ENCODE data around the gene TMEM256. TPM values are rescaled to one million over a fixed set of nuclear protein-coding genes. Genes with fewer than 3 reads are reported as not detected.

The TMEM256 gene
- total RNA-seq: 144 and 158 TPM in 2 replicates

DNA sequence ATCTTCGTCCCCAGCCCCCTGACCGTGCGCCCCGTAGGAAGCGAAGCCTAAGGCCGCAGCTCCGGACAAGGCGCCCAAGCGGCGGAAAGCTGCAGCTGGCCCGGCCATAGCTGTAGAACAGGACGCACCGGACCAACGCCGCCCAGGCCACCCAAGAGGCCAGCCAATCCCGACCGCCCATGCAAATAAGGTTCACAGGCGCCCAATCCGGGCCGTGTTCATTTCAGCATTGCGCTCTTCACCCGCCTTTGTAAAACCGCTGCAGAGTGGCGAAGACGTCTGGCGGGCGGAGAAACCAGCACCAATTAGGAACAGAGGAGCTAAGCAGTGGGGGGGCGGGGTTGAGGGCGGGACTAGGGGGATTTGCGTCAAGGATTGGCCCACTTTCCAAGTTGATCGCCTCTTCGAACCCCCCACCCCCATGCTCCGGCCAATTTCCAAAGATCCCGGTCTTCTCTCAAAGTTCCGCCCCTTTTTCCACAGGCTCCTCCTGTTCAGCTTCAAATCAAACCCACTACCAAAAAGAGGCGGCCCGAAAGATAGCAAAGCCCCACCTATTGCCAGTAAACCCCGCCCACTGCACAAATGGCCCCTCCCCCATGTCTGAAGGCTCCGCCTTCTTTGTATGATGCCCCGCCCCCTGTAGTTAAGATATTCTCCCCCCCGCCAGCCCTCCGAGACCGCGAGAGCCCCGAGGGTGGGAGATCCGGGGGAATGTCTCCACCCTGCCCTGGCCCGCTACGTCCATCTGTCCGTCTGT lies at the start of gene TMEM256:
Gene TMEM256, minus strand, starts transcription at position 121 of the 760 bp plus-strand sequence. Its CDS starts 13 bp downstream, at position 108.

DNA sequence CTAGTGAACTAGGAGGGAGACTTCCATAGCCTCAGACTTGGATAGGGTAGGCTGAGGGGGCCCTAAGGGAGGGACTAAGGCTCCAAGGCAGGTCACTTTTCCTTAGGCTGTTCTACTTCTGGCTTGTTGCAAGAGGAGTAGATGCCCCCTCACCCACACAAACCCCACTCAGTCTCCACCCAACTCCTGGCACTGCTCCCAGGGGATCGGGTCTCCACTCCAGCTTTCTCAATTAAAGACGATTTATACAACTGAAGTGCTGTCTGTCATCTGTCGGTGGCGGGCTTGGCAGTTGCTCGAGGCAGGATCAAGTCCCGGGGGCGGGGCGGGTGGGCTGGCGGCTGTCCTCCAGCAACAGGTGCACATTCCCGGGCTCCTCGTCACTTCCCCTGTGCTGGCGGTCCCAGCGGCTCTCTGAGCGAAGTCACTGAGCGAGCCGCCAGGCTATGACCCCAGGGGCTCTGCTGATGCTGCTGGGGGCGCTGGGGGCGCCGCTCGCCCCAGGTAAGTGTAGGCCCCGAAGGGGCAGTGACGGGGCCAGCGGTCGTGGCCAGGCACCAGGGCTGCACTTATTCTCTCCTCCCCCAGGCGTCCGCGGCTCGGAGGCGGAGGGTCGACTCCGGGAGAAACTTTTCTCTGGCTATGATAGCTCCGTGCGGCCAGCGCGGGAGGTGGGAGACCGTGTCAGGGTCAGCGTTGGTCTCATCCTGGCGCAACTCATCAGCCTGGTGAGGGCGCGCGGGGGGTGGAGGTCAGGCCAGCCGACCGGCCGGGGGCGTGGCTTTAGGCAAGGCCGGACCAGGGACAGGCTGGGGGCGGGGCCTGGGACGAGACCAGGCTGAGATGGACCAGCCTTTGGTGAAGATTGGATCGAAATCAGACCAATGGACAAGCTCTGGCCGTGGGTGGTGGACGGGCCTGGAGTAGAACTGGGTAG lies 41.1 kb upstream of the TMEM256 start, which contains the start of gene CHRNB1:
Gene CHRNB1, plus strand, starts transcription at position 380 of the 937 bp plus-strand sequence. Its CDS starts 67 bp downstream, at position 447.

DNA sequence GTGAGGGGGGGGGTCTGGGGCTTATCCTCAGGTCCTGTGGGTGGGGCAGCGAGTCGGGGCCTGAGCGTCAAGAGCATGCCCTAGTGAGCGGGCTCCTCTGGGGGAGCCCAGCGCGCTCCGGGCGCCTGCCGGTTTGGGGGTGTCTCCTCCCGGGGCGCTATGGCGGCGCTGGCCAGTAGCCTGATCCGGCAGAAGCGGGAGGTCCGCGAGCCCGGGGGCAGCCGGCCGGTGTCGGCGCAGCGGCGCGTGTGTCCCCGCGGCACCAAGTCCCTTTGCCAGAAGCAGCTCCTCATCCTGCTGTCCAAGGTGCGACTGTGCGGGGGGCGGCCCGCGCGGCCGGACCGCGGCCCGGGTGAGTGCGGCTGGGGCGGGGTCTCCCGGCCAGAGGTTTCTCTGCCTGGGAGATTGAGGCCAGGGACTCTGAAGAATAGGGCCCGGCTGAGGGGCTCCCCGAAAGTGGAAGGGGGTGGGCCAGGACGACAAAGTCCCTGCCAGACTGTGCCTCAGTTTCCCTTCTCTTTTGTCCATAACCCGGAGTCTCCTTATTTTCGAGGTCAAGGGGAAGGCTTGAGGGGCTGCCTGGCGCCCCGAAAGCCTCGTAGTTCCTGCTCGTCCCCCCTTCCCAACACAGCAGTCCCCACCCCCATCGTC lies 35.7 kb upstream of the TMEM256 start, which contains the start of gene FGF11:
Gene FGF11, plus strand, starts transcription at position 51 of the 651 bp plus-strand sequence. Its CDS starts 109 bp downstream, at position 160.

DNA sequence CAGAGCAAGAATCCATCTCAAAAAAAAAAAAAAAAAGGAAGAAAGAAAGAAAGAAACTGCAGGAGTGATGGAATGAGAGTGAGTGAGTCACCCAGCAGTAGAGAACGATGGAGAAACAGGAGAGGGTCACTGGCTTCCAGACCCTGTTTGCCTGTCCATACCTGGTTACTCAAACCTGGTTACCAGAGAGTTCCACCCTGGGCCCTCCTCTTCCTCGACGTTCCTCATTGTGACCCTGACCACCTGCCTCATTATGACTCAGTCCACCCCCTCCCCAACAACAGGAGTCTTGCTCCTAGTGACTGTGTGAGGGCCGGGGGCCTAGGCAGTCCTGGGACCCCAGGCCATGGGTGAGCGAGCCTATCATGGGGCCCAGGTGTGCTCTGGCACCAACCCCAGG lies 24.7 kb upstream of the TMEM256 start, which contains the start of gene SPEM3:
Gene SPEM3, plus strand, starts transcription at position 301 of the 400 bp plus-strand sequence. Its CDS starts 46 bp downstream, at position 347.

DNA sequence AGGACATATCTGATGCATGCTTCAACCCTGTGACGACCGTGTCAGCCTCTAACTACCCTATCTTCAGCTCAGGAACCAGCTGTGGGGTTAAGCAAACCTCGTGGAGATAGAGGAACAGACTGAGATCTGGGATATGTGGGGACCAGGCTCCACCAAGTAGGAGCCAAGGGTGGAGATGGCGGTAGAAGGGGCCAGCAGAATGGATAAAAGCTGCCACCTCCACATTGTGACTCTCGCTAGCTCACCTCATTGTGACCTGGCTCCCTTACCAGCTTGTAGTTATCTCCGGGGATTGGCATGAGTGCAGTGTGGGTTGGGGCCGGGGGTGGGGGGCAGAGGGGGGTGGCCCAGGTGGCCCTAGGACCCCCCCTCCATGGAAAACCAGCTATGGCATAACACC lies 21.4 kb upstream of the TMEM256 start, which contains the start of gene SPEM2:
Gene SPEM2, plus strand, starts transcription at position 301 of the 400 bp plus-strand sequence. Its CDS starts 73 bp downstream, at position 374.

DNA sequence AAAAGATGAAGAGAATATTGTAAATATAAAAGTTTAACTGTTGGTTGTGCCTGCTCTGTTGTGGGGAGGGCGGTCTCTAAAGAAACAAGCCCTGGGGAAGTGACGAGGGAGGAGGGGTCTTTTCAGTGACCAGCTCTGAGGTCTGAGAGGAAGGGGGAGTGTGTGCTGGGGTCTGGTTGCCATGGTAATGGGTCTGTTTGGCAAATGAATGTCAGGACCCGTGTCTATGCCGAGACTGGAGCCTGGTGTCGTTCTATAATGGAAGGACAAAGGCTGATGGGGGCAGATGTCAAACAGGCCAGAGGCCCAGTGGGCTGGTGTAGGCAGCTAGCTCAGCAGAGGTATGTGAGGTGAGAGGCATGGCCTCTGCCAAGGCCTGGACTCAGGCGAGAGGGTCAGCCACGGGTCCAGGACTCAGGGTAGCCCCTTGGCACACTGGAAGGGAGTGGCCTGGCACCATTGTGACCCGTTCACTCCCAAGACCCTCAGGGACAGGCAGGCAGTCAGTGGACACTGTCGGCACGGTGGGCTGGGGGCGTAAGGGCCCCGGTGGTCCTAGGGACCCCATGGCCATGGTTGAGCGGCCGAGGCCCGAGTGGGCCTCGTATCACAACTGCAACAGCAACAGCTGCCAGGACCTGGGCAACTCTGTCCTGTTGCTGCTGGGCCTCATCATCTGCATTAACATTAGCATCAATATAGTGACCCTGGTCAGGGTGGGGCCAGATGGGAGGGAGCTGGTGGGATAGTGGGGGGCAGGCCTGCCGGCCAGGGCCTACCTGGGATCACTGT lies 16.1 kb upstream of the TMEM256 start, which contains the start of gene SPEM1:
Gene SPEM1, plus strand, starts transcription at position 506 of the 792 bp plus-strand sequence. Its CDS starts 61 bp downstream, at position 567.

DNA sequence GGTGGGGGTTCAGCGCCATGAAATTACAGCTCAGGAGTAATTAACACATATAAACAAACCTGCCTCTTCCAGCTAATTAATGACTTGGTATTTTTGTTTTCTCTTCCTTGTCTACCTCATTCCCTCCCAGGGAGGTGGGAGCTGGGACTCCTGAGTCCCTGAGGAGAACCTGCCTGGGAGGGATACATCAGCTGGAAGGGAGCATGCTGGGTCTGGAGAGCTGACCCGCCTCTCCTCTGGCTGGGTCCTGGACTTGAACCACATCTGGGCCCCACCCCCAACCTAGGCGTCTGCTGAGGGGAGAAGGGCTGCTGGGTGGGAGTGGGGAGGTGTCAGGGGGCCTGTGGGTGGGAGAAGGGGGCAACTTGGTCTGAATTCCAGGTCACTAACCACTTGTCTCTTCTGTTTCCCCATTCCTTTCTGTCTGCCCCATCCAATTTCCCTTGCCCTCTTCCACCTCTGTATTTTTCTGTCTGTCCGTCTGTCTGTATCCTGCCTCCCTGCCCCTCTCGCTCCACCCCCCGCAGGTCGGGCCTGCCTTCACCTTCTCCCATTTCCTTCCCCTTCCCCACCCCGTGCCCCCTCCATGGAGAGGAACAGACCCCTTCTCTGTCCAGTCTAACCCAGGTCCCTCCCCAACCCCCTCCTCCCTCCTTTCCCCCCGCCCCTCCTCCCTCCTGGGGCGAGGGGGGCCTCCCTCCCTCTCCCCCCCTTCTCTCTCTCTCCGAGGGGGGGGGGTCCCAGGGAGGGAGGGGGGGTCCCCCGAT lies 3.8 kb upstream of the TMEM256 start, which contains the start of gene NLGN2:
Gene NLGN2, plus strand, starts transcription at position 361 of the 767 bp plus-strand sequence. CDS start 411 bp downstream, outside the sequence.

DNA sequence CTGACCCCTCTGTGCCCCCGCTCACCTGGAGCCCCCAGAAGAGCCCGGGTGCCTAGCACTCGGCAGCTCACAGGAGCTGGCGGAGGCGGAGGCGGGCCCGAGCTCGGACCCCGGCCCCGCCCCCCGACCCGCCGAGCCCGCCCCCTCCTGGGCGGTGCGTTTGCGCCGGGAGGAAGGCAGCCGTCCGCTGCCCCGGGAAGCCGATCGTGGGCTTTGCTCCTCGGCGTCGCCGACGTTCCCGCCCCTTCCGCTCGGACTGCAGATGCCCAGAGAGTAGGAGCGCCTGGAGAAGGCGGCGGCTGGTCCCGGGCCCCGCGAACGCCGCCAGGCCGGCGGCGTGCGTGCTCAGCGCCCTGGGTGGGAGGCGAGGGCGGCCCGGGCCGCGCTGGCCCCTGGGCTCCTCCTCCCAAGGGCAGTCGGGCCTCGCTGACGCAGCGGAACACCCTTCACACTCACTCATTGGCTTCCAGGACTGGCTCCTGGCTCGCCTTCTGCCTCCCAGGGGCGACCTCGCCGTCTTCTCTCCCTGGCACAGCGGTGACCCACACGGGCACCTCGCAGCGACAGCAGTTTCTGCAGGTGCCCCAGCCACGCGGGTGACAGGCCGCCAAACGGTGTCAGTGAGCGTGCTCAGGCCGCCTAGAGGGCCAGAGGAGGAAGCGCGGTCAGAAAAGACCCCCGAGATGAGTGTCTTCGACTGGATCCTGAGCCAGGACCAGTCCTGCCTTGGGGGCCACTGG lies 9.3 kb downstream of the TMEM256 start, which contains the start of gene PLSCR3:
Gene PLSCR3, minus strand, starts transcription at position 74 of the 740 bp plus-strand sequence. CDS start 415 bp downstream, outside the sequence.

DNA sequence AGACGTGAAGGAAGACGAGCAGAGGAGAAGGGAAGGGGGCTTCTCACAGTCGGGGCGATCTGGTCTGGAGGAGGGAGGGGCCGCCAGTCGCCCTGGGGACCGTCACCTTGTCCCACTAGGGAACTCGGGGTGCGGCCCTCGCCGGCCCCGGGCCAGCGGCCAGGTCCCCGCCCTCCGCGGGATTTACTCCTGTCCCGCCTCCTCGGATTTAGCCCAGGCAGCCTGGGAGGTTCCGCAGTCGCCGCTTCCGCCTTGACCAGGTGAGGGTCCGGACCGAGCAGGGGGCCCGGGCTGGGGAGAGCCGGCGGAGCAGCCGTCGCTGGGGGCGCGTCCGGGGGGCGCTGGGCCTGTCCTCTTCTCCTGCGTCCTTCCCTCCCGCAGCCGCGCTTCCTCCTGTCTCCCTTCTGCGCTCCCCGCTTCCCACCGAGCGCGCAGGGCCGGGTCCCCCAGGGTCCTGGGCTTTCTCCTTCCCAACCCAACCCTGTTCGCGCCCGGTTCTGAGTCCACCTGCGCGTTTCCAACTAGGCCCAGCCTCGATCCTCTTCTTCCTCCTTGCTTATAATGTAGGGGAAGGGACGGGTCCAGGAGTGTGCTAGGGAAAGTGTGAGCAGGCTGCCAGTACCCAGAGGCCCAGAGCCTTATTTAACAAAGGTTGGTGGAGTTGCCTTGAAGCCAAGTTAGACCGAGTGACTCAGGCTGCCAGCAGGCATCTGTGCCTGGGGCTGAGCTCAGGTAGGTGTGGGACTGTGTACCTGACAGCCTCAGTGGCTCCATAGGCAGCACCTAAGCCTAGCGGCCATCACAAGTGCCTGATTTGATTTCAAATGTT lies 22.8 kb downstream of the TMEM256 start, which contains the start of gene TNK1:
Gene TNK1, plus strand, starts transcription at position 235 of the 829 bp plus-strand sequence. CDS start 1,838 bp downstream, outside the sequence.

DNA sequence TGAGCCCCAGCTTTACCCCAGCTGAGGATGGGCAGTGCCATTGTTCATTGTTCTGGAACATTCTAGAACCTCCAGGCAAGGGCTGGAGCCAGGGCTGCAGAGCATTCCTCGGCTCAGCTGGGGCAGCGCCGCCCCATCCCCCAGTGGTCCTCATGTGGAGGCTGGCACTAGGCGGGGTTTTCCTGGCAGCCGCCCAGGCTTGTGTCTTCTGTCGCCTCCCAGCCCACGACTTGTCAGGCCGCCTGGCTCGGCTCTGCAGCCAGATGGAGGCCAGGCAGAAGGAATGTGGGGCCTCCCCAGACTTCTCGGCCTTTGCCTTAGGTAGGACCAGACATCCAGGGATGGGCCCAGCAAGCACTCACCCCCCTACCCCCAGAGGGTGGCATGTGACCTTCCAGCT lies 48.8 kb downstream of the TMEM256 start, which contains the start of gene TMEM95:
Gene TMEM95, plus strand, starts transcription at position 104 of the 400 bp plus-strand sequence. Its CDS starts 49 bp downstream, at position 153.

Other genes starting within 250 kb of the TMEM256 start
- gene ASGR1, start 224.7 kb downstream of the TMEM256 start, total RNA-seq: 26.4 and 28.8 TPM in 2 replicates
- 7.0 and 7.2 TPM in 2 replicates for gene DLG4, start 184.3 kb downstream of the TMEM256 start, total RNA-seq
- gene ACADVL, start 184.2 kb downstream of the TMEM256 start, total RNA-seq: 194 and 227 TPM in 2 replicates
- gene DVL2, start 169.6 kb downstream of the TMEM256 start, total RNA-seq: 28.4 and 28.5 TPM in 2 replicates
- gene PHF23, start 164.6 kb downstream of the TMEM256 start, total RNA-seq: 38.6 and 39.7 TPM in 2 replicates
- 131 and 147 TPM in 2 replicates for gene GABARAP, start 161.6 kb downstream of the TMEM256 start, total RNA-seq
- 23.2 and 25.1 TPM in 2 replicates for gene CTDNEP1, start 152.4 kb downstream of the TMEM256 start, total RNA-seq
- 31.9 and 36.9 TPM in 2 replicates for gene ELP5, start 151.9 kb downstream of the TMEM256 start, total RNA-seq
- gene CLDN7, start 141.6 kb downstream of the TMEM256 start, total RNA-seq: 0.76 and 1.5 TPM in 2 replicates
- gene SLC2A4, start 122.4 kb downstream of the TMEM256 start, total RNA-seq: 0.69 and 1.6 TPM in 2 replicates
- gene YBX2, start 109.5 kb downstream of the TMEM256 start, total RNA-seq: under 0.01 and 0.33 TPM in 2 replicates
- gene EIF5A, start 96.5 kb downstream of the TMEM256 start, total RNA-seq: 422 and 483 TPM in 2 replicates
- 25.7 and 28.0 TPM in 2 replicates for gene GPS2, start 88.7 kb downstream of the TMEM256 start, total RNA-seq
- 9.8 and 13.7 TPM in 2 replicates for gene NEURL4, start 74.8 kb downstream of the TMEM256 start, total RNA-seq
- gene ACAP1, start 67.6 kb downstream of the TMEM256 start, total RNA-seq: 0.43 TPM in 1 of 2 replicates, not detected in the other
- gene KCTD11, start 51.9 kb downstream of the TMEM256 start, total RNA-seq: 2.1 and 2.8 TPM in 2 replicates
- gene TMEM95, start 48.9 kb downstream of the TMEM256 start, total RNA-seq: not detected in 2 replicates
- 1.3 and 2.3 TPM in 2 replicates for gene TNK1, start 23.0 kb downstream of the TMEM256 start, total RNA-seq
- 15.1 and 15.6 TPM in 2 replicates for gene PLSCR3, start 9.6 kb downstream of the TMEM256 start, total RNA-seq
- gene NLGN2, start 3.7 kb upstream of the TMEM256 start, total RNA-seq: 1.2 and 1.3 TPM in 2 replicates
- gene SPEM1, start 16.2 kb upstream of the TMEM256 start, total RNA-seq: not detected in 2 replicates
- not detected in 2 replicates for gene SPEM2, start 21.5 kb upstream of the TMEM256 start, total RNA-seq
- gene SPEM3, start 24.8 kb upstream of the TMEM256 start, total RNA-seq: not detected in 2 replicates
- 7.6 and 9.8 TPM in 2 replicates for gene TMEM102, start 31.3 kb upstream of the TMEM256 start, total RNA-seq
- gene FGF11, start 35.4 kb upstream of the TMEM256 start, total RNA-seq: 0.17 and 0.22 TPM in 2 replicates
- 9.9 and 12.0 TPM in 2 replicates for gene CHRNB1, start 41.0 kb upstream of the TMEM256 start, total RNA-seq
- 8.9 and 9.1 TPM in 2 replicates for gene ZBTB4, start 75.5 kb upstream of the TMEM256 start, total RNA-seq
- gene SLC35G6, start 77.3 kb upstream of the TMEM256 start, total RNA-seq: not detected in 2 replicates
- gene POLR2A, start 80.3 kb upstream of the TMEM256 start, total RNA-seq: 68.2 and 79.4 TPM in 2 replicates
- gene TNFSF12, start 145.0 kb upstream of the TMEM256 start, total RNA-seq: 6.3 and 9.1 TPM in 2 replicates
- gene TNFSF13, start 154.7 kb upstream of the TMEM256 start, total RNA-seq: 0.22 and 0.34 TPM in 2 replicates
- gene SENP3, start 157.8 kb upstream of the TMEM256 start, total RNA-seq: 58.6 and 71.4 TPM in 2 replicates
- gene CD68, start 175.5 kb upstream of the TMEM256 start, total RNA-seq: 0.52 and 0.87 TPM in 2 replicates
- 63.9 and 69.2 TPM in 2 replicates for gene MPDU1, start 179.8 kb upstream of the TMEM256 start, total RNA-seq
- gene SOX15, start 186.0 kb upstream of the TMEM256 start, total RNA-seq: under 0.01 and 0.11 TPM in 2 replicates
- gene FXR2, start 210.8 kb upstream of the TMEM256 start, total RNA-seq: 30.0 and 33.2 TPM in 2 replicates
- 37.1 and 38.2 TPM in 2 replicates for gene SAT2, start 223.7 kb upstream of the TMEM256 start, total RNA-seq
- 0.11 and 0.26 TPM in 2 replicates for gene SHBG, start 226.0 kb upstream of the TMEM256 start, total RNA-seq
- gene ATP1B2, start 246.8 kb upstream of the TMEM256 start, total RNA-seq: not detected in 2 replicates